ENCODE results near the gene C2CD2. TPM values are rescaled to one million over a fixed set of nuclear protein-coding genes. Genes with fewer than 3 reads are reported as not detected.

The C2CD2 gene
- total and polyA plus RNA-seq, 2 donors (not counting 1 experiment from before 2014, with no cell fraction given): 6.8 to 11.9 TPM

GRCh38 chr21:41892726-41893125 is 61.1 kb downstream of the C2CD2 start:
- Histone ChIP-seq H3K9ac (ENCODE audit: low read length) (no peak overlapping the region), H3K4me1 (ENCODE audit: control insufficient read depth in 2 of 2, insufficient read depth in 2 of 2, low read length in 2 of 2) (peaks cover 7 to 10% of the 10 kb centered on the region in 2 donors), H3K36me3 (replicated peaks in 1 of 2; ENCODE audit: control extremely low read depth in 1 of 2, control insufficient read depth in 1 of 2, extremely low read depth in 1 of 2, insufficient read depth in 2 of 2, low read length in 1 of 2) (peaks cover 0 to 6% of the 10 kb centered on the region in 2 experiments), H2AFZ (ENCODE audit: insufficient read depth, low read depth, low read length, poor library complexity, severe bottlenecking) (no peak overlapping the region), H3K4me3 (ENCODE audit: control extremely low read depth in 1 of 5, extremely low read depth in 1 of 5, insufficient read depth in 1 of 5, low read depth in 2 of 5, low read length in 4 of 5) (no peak overlapping the region), H3K9me3 (ENCODE audit: control extremely low read depth in 1 of 3, control insufficient read depth in 2 of 3, insufficient read depth in 1 of 3, low read length in 2 of 3) (no peaks in the 10 kb centered on the region), H4K20me1 (ENCODE audit: control insufficient read depth, insufficient read depth, low read length, poor library complexity, severe bottlenecking) (no peaks in the 10 kb centered on the region), H3K4me2 (replicated peaks; ENCODE audit: low read depth, low read length, poor library complexity, severe bottlenecking) (no peak overlapping the region), H3K27me3 (replicated peaks in 1 of 4; ENCODE audit: control extremely low read depth in 1 of 4, control insufficient read depth in 3 of 4, insufficient read depth in 4 of 4, low read length in 3 of 4) (no peaks in the 10 kb centered on the region), H3K27ac (ENCODE audit: low read length in 2 of 2) (no peak overlapping the region), H3K79me2 (ENCODE audit: control insufficient read depth, insufficient read depth, low read length) (no peaks in the 10 kb centered on the region)
- ATAC-seq (ENCODE audit: low read depth): no peak
- intact Hi-C loops (cut with micrococcal nuclease): no loop called here
- Mint-ChIP-seq H3K27me3 (no peaks in the 10 kb centered on the region), H3K4me3 (no peak overlapping the region), H3K27ac (no peak overlapping the region), H3K9me3 (ENCODE audit: insufficient read depth) (no peaks in the 10 kb centered on the region), H3K4me1 (peaks cover 13% of the 10 kb centered on the region)
- WGBS (ENCODE audit: insufficient coverage): over 99% methylated on average over 14 of the region's 16 CpGs
- ChIA-PET CTCF (no interaction called here), POLR2A (no interaction called here)
- TF ChIP-seq EZH2 (IDR thresholded peaks at IDR 0.05; ENCODE audit: borderline replicate concordance, insufficient read depth, low read depth, low read length, poor library complexity, severe bottlenecking) (no peak), CTCF (IDR thresholded peaks at IDR 0.05) (no peak)
- no peak for DNase-seq

- intact Hi-C loops (cut with micrococcal nuclease): no loop called here
- H3K27ac ChIP-seq (ENCODE audit: low read length in 2 of 2): no peak overlapping the region
- DNase-seq (no peak), ATAC-seq (ENCODE audit: low read depth) (no peak)
- H3K27me3 ChIP-seq (replicated peaks in 1 of 4; ENCODE audit: control extremely low read depth in 1 of 4, control insufficient read depth in 3 of 4, insufficient read depth in 4 of 4, low read length in 3 of 4): no peaks in the 10 kb centered on the region
- H3K4me3 ChIP-seq (ENCODE audit: control extremely low read depth in 1 of 5, extremely low read depth in 1 of 5, insufficient read depth in 1 of 5, low read depth in 2 of 5, low read length in 4 of 5): no peak overlapping the region
- no peak overlapping the region for H3K27ac Mint-ChIP-seq
- H3K79me2 ChIP-seq (ENCODE audit: control insufficient read depth, insufficient read depth, low read length): no peaks in the 10 kb centered on the region
- H3K4me2 ChIP-seq (replicated peaks; ENCODE audit: low read depth, low read length, poor library complexity, severe bottlenecking): no peak overlapping the region
- H3K4me1 Mint-ChIP-seq: peaks cover 11% of the 10 kb centered on the region
- no peaks in the 10 kb centered on the region for H3K27me3 Mint-ChIP-seq
- no peaks in the 10 kb centered on the region for H4K20me1 ChIP-seq (ENCODE audit: control insufficient read depth, insufficient read depth, low read length, poor library complexity, severe bottlenecking)
- H3K9me3 ChIP-seq (ENCODE audit: control extremely low read depth in 1 of 3, control insufficient read depth in 2 of 3, insufficient read depth in 1 of 3, low read length in 2 of 3): no peaks in the 10 kb centered on the region
- peaks cover 0 to 4% of the 10 kb centered on the region in 2 experiments for H3K36me3 ChIP-seq (replicated peaks in 1 of 2; ENCODE audit: control extremely low read depth in 1 of 2, control insufficient read depth in 1 of 2, extremely low read depth in 1 of 2, insufficient read depth in 2 of 2, low read length in 1 of 2)
- H3K4me1 ChIP-seq (ENCODE audit: control insufficient read depth in 2 of 2, insufficient read depth in 2 of 2, low read length in 2 of 2): peaks cover 6 to 8% of the 10 kb centered on the region in 2 donors
- no peak overlapping the region for H3K9ac ChIP-seq (ENCODE audit: low read length)
- no peak overlapping the region for H3K4me3 Mint-ChIP-seq
- 95% methylated on average over 5 of the region's 5 CpGs for WGBS (ENCODE audit: insufficient coverage)
- POLR2A ChIA-PET: no interaction called here
- CTCF ChIA-PET: no interaction called here
- no peaks in the 10 kb centered on the region for H3K9me3 Mint-ChIP-seq (ENCODE audit: insufficient read depth)
- no peak overlapping the region for H2AFZ ChIP-seq (ENCODE audit: insufficient read depth, low read depth, low read length, poor library complexity, severe bottlenecking)
- TF ChIP-seq CTCF (IDR thresholded peaks at IDR 0.05) (no peak), EZH2 (IDR thresholded peaks at IDR 0.05; ENCODE audit: borderline replicate concordance, insufficient read depth, low read depth, low read length, poor library complexity, severe bottlenecking) (no peak)
Observed at GRCh38 chr21:41891132-41891531, 62.7 kb downstream of the C2CD2 start.
